IMR-90 (cell line): ENCODE data around the gene APP. TPM values are rescaled to one million over a fixed set of nuclear protein-coding genes. Genes with fewer than 3 reads are reported as not detected.

ENCODE experiments used
- ATAC-seq: fragments of 200-7000 bp; cut with Tn5 transposase; 2 replicates; pipeline ENCODE4 v1.9.1; 2020; ENCODE audit warnings: low read depth, mild to moderate bottlenecking, moderate library complexity
- BruUV-seq: library from RNA; stranded (reverse); fragments of 400-500 nt; replicated peaks from 2 replicates; lab custom pipeline; 2021; lab: Mats Ljungman, UMichigan
- CTCF ChIA-PET: fragments of 300-600 bp; formaldehyde crosslinking; extraction: SDS; loops from one replicate; lab custom pipeline; 2021; ENCODE audit warnings: antibody characterized with exemption; lab: Yijun Ruan, JAX
- POLR2A ChIA-PET: fragments of 300-600 bp; sonication (Branson Sonifier 250); formaldehyde crosslinking; loops from one replicate; lab custom pipeline; 2022; ENCODE audit warnings: antibody characterized with exemption; ENCODE audit not compliant: unreplicated experiment; lab: Charles Lee
- DNase-seq: peaks from one replicate; pipeline ENCODE4 v3.0.0; 2013
- H2AFZ ChIP-seq: replicated peaks from 2 replicates; pipeline ENCODE3; 2013; ENCODE audit warnings: low read length, mild to moderate bottlenecking; ENCODE audit not compliant: poor library complexity
- H2AK5ac ChIP-seq: 2 replicates; pipeline ENCODE4 v1.6.1; 2013; ENCODE audit warnings: low read depth, low read length, inconsistent platforms
- H2AK9ac ChIP-seq: replicated peaks from 2 replicates; pipeline ENCODE3; 2013; ENCODE audit warnings: mild to moderate bottlenecking, low read depth, low read length, moderate library complexity; ENCODE audit not compliant: poor library complexity
- H2BK120ac ChIP-seq: 2 replicates; pipeline ENCODE4 v1.6.1; 2013; ENCODE audit warnings: low read depth, low read length, inconsistent platforms
- H2BK15ac ChIP-seq: 3 replicates; pipeline ENCODE4 v1.6.1; 2013; ENCODE audit warnings: low read depth, low read length, inconsistent platforms
- H2BK20ac ChIP-seq: 2 replicates; pipeline ENCODE4 v1.6.1; 2013; ENCODE audit warnings: low read depth, mild to moderate bottlenecking, inconsistent platforms, low read length, moderate library complexity
- H2BK5ac ChIP-seq: 2 replicates; pipeline ENCODE4 v1.6.1; 2013; ENCODE audit warnings: mild to moderate bottlenecking, low read depth, low read length, inconsistent platforms; ENCODE audit not compliant: poor library complexity, severe bottlenecking
- H3K14ac ChIP-seq: replicated peaks from 2 replicates; pipeline ENCODE4 v1.6.1; 2013; ENCODE audit warnings: low read depth, low read length, inconsistent platforms
- H3K18ac ChIP-seq: 2 replicates; pipeline ENCODE4 v1.6.1; 2013; ENCODE audit warnings: low read depth, low read length, control low read depth
- H3K23ac ChIP-seq: 2 replicates; pipeline ENCODE4 v1.6.1; 2013; ENCODE audit warnings: low read depth, low read length, inconsistent platforms
- H3K27ac ChIP-seq: 2 replicates; pipeline ENCODE4 v1.5.1; 2013; ENCODE audit warnings: mild to moderate bottlenecking, control low read depth, low read length; ENCODE audit not compliant: insufficient read depth
- H3K27me3 ChIP-seq: 2 replicates; pipeline ENCODE4 v1.6.1; 2013; ENCODE audit warnings: low read length; ENCODE audit not compliant: control insufficient read depth, insufficient read depth
- H3K36me3 ChIP-seq: 2 replicates; pipeline ENCODE4 v1.6.1; 2013; ENCODE audit warnings: low read length, mixed read lengths; ENCODE audit not compliant: control insufficient read depth, insufficient read depth
- H3K4ac ChIP-seq: 2 replicates; pipeline ENCODE4 v1.6.1; 2013; ENCODE audit warnings: low read depth, low read length, inconsistent platforms
- H3K4me1 ChIP-seq: 2 replicates; pipeline ENCODE4 v1.6.1; 2013; ENCODE audit warnings: low read length, mixed read lengths; ENCODE audit not compliant: control insufficient read depth, insufficient read depth
- H3K4me2 ChIP-seq: 2 replicates; pipeline ENCODE4 v1.6.1; 2013; ENCODE audit warnings: low read depth, mild to moderate bottlenecking, control low read depth, low read length, moderate library complexity
- H3K4me3 ChIP-seq: 2 replicates; pipeline ENCODE4 v1.5.1; 2013; ENCODE audit warnings: low read depth, mild to moderate bottlenecking, control low read depth, low read length, moderate library complexity; ENCODE audit not compliant: insufficient read depth
- H3K56ac ChIP-seq: 2 replicates; pipeline ENCODE4 v1.6.1; 2013; ENCODE audit warnings: low read length, inconsistent platforms; ENCODE audit not compliant: insufficient read depth; ENCODE audit errors: extremely low read depth
- H3K79me1 ChIP-seq, 2 experiments: 2 replicates each; pipeline ENCODE4 v1.6.1; 2013; ENCODE audit warnings: low read length in 2 of 2, inconsistent platforms in 1 of 2, low read depth in 1 of 2
- H3K9ac ChIP-seq: 2 replicates; pipeline ENCODE4 v1.6.1; 2013; ENCODE audit warnings: low read depth, low read length, control low read depth
- H3K9me1 ChIP-seq: 2 replicates; pipeline ENCODE4 v1.6.1; 2013; ENCODE audit warnings: low read length, inconsistent platforms; ENCODE audit not compliant: insufficient read depth
- H3K9me3 ChIP-seq: 2 replicates; pipeline ENCODE4 v1.6.1; 2013; ENCODE audit warnings: low read length; ENCODE audit not compliant: control insufficient read depth, insufficient read depth
- H4K20me1 ChIP-seq: 2 replicates; pipeline ENCODE4 v1.6.1; 2013; ENCODE audit warnings: low read length, inconsistent platforms; ENCODE audit not compliant: insufficient read depth
- H4K5ac ChIP-seq: 2 replicates; pipeline ENCODE4 v1.6.1; 2013; ENCODE audit warnings: mild to moderate bottlenecking, low read depth, low read length, control low read depth
- H4K8ac ChIP-seq, 2 experiments: 2 replicates each; pipeline ENCODE4 v1.6.1; 2013; ENCODE audit warnings: low read depth in 2 of 2, low read length in 2 of 2, control low read depth in 1 of 2, inconsistent platforms in 1 of 2
- H4K91ac ChIP-seq: 2 replicates; pipeline ENCODE4 v1.6.1; 2013; ENCODE audit warnings: low read depth, low read length, inconsistent platforms; ENCODE audit not compliant: insufficient read depth
- FOS ChIP-seq: fragments of 150-350 bp; IDR thresholded peaks from 2 replicates; pipeline ENCODE4 v1.6.1; 2016; ENCODE audit warnings: low read depth, low read length
- WGBS, 2 experiments: methylation state at CpG; one replicate each; pipeline versions ENCODE4 v1.1.5 to v1.1.7; 2013; ENCODE audit warnings: missing lambda C conversion rate in 2 of 2; ENCODE audit not compliant: insufficient read length in 1 of 2; ENCODE audit errors: extremely low coverage in 2 of 2; 5-methylcytosine and 5-hydroxymethylcytosine counted together
- dilution Hi-C: fragments of 300-500 bp; cut with HindIII; formaldehyde crosslinking; loops from one replicate; pipeline ENCODE4 v1.14.3; 2018; ENCODE audit warnings: low sequenced_read_pairs; ENCODE audit not compliant: unreplicated experiment
- in situ Hi-C: fragments of 300-500 bp; cut with MboI; formaldehyde crosslinking; loops from 3 replicates; pipeline ENCODE4 v1.14.3; 2019; ENCODE audit warnings: low sequenced_read_pairs, inconsistent platforms, mixed read lengths
- intact Hi-C: fragments of 100-400 bp; cut with micrococcal nuclease; formaldehyde crosslinking; loops from 2 replicates; pipeline ENCODE4 v1.10.0; 2022
- polyA plus RNA-seq, 3 experiments: library from polyadenylated mRNA; depleted of rRNA; stranded (reverse); fragments of >200 nt; gene quantifications; 2 replicates each; pipeline ENCODE4 v1.2.3, GENCODE V29; 2012; ENCODE audit warnings: low replicate concordance in 1 of 3
- total RNA-seq: library from RNA; depleted of rRNA; stranded (reverse); fragments of >200 nt; gene quantifications from 2 replicates; pipeline ENCODE4 v1.2.3, GENCODE V29; 2012

The APP gene
- total and polyA plus RNA-seq, 2 of the 4 experiments (the other 2 are of a cell fraction), result 191 to 530 TPM

DNA sequence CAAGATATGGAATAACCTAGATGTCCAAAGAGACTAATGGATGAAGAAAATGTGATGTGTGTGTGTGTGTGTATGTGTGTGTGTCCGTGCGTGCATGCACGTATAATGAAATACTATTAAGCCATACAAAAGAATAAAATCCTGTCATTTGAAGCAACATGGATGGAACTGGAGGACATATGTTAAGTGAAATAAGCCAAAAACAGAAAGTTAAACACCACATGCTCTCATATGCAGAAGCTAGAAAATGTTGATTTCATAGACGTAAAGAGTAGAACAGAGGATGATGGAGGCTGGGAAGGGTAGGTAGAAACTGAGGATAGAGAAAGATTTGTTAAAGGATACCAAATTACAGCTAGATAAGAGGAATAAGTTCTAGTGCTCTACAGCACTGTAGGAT, 133.7 kb downstream of the APP start:
- dilution Hi-C loops (no loop called here), in situ Hi-C loops (no loop called here), intact Hi-C loops (no loop called here)
- no peaks in the 10 kb centered on the region for H3K9me1 ChIP-seq
- H2AK5ac ChIP-seq, result no peak overlapping the region
- H2BK120ac ChIP-seq, result no peak overlapping the region
- POLR2A ChIA-PET, result no interaction called here
- H3K27ac ChIP-seq, result no peak overlapping the region
- no peak overlapping the region for H3K14ac ChIP-seq
- no peak overlapping the region for H2AFZ ChIP-seq
- DNase-seq (no peak), ATAC-seq (no peak)
- no peaks in the 10 kb centered on the region for H3K9me3 ChIP-seq
- H4K5ac ChIP-seq, result no peak overlapping the region
- H2BK20ac ChIP-seq, result no peak overlapping the region
- no peak overlapping the region for H3K4me3 ChIP-seq
- H3K36me3 ChIP-seq, result peaks cover 6% of the 10 kb centered on the region
- H3K18ac ChIP-seq, result no peak overlapping the region
- TF ChIP-seq FOS, result no peak
- no peak overlapping the region for H2BK5ac ChIP-seq
- H3K27me3 ChIP-seq, result no peaks in the 10 kb centered on the region
- H3K4ac ChIP-seq, result no peak overlapping the region
- H3K9ac ChIP-seq, result no peak overlapping the region
- H4K8ac ChIP-seq, result no peak overlapping the region
- BruUV-seq, result no TSS peak
- H3K23ac ChIP-seq, result no peak overlapping the region
- H3K4me2 ChIP-seq, result no peak overlapping the region
- peaks cover 21 to 50% of the 10 kb centered on the region in 2 experiments for H3K79me1 ChIP-seq
- H2AK9ac ChIP-seq, result no peak overlapping the region
- CTCF ChIA-PET, result no interaction called here
- H2BK15ac ChIP-seq, result no peak overlapping the region
- peaks cover 6% of the 10 kb centered on the region; the same call in 1 of the 2 replicates for H4K20me1 ChIP-seq
- no peak overlapping the region for H4K91ac ChIP-seq
- no peak overlapping the region for H3K56ac ChIP-seq
- no peaks in the 10 kb centered on the region for H3K4me1 ChIP-seq
- WGBS, 2 experiments, result no CpG with 5 or more reads among the region's 4 CpGs
